Effector memory CD4-positive, alpha-beta T cell (primary cell): ENCODE results near the gene KIF26B.

ENCODE experiments used
- DNase-seq, 3 donors: peaks; one replicate each; pipeline ENCODE4 v3.0.0-alpha.2; 2020
- H3K27ac ChIP-seq: 2 replicates; pipeline ENCODE4 v1.7.0; 2013; ENCODE audit warnings: mild to moderate bottlenecking, low read length, moderate library complexity; ENCODE audit not compliant: insufficient read depth, poor library complexity, severe bottlenecking
- H3K27me3 ChIP-seq: replicated peaks from 2 replicates; pipeline ENCODE4 v1.7.0; 2013; ENCODE audit warnings: mild to moderate bottlenecking, low read length; ENCODE audit not compliant: insufficient read depth, control insufficient read depth, poor library complexity, severe bottlenecking
- H3K36me3 ChIP-seq: 2 replicates; pipeline ENCODE4 v1.7.0; 2013; ENCODE audit warnings: mild to moderate bottlenecking, low read length, moderate library complexity; ENCODE audit not compliant: control insufficient read depth, insufficient read depth
- H3K4me1 ChIP-seq: 2 replicates; pipeline ENCODE4 v1.7.0; 2013; ENCODE audit warnings: low read length, mild to moderate bottlenecking; ENCODE audit not compliant: control insufficient read depth, insufficient read depth, poor library complexity, severe bottlenecking
- H3K4me3 ChIP-seq: 2 replicates; pipeline ENCODE4 v1.7.0; 2013; ENCODE audit warnings: low read length, low read depth, mild to moderate bottlenecking; ENCODE audit not compliant: insufficient read depth, poor library complexity, severe bottlenecking
- H3K9me3 ChIP-seq: 2 replicates; pipeline ENCODE4 v1.7.0; 2013; ENCODE audit warnings: mild to moderate bottlenecking, low read length, moderate library complexity; ENCODE audit not compliant: control insufficient read depth

The KIF26B gene

GRCh38 chr1:245469734-245470133 lies 314.9 kb downstream of the KIF26B start:
- no peaks in the 10 kb centered on the region for H3K4me1 ChIP-seq
- no peaks in the 10 kb centered on the region for H3K9me3 ChIP-seq
- no peak overlapping the region for H3K4me3 ChIP-seq
- H3K36me3 ChIP-seq, result no peaks in the 10 kb centered on the region
- no peak overlapping the region for H3K27ac ChIP-seq
- no peaks in the 10 kb centered on the region for H3K27me3 ChIP-seq
- no peak for DNase-seq

DNA sequence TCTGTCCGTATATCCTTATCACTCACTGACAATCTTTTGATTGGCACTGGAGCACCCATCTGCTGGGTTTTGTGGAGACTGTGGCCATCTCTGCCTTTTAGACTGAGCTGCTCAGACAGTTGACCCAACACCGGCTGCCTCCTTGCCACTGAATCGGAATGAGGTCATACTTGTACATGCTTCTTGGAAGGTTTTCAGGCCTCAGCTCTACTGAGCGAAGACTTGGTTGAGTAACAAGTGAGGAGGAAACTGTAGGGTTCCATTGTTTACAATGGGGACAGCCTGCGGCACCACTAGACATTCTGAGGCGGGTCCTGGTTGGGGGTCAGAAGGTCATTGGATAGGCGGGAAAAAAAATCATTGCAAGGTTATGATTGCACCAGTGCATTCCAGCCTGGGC lies 320.3 kb downstream of the KIF26B start:
- Histone ChIP-seq H3K36me3 (no peaks in the 10 kb centered on the region), H3K9me3 (no peaks in the 10 kb centered on the region), H3K27ac (no peak overlapping the region), H3K4me3 (no peak overlapping the region), H3K4me1 (no peaks in the 10 kb centered on the region), H3K27me3 (no peaks in the 10 kb centered on the region)
- DNase-seq, result no peak

- no peak overlapping the region for H3K27ac ChIP-seq
- no peaks in the 10 kb centered on the region for H3K27me3 ChIP-seq
- no peaks in the 10 kb centered on the region for H3K36me3 ChIP-seq
- no peak for DNase-seq
- no peaks in the 10 kb centered on the region for H3K4me1 ChIP-seq
- no peak overlapping the region for H3K4me3 ChIP-seq
- H3K9me3 ChIP-seq, result no peaks in the 10 kb centered on the region
These were observed 321.3 kb downstream of the KIF26B start for GRCh38 chr1:245475961-245476516.

- DNase-seq, result no peak
- H3K4me1 ChIP-seq, result no peaks in the 10 kb centered on the region
- H3K27ac ChIP-seq, result no peak overlapping the region
- H3K9me3 ChIP-seq, result no peaks in the 10 kb centered on the region
- H3K27me3 ChIP-seq, result no peaks in the 10 kb centered on the region
- no peak overlapping the region for H3K4me3 ChIP-seq
- no peaks in the 10 kb centered on the region for H3K36me3 ChIP-seq
These were observed 323.2 kb downstream of the KIF26B start for GRCh38 chr1:245477941-245478340.

DNA sequence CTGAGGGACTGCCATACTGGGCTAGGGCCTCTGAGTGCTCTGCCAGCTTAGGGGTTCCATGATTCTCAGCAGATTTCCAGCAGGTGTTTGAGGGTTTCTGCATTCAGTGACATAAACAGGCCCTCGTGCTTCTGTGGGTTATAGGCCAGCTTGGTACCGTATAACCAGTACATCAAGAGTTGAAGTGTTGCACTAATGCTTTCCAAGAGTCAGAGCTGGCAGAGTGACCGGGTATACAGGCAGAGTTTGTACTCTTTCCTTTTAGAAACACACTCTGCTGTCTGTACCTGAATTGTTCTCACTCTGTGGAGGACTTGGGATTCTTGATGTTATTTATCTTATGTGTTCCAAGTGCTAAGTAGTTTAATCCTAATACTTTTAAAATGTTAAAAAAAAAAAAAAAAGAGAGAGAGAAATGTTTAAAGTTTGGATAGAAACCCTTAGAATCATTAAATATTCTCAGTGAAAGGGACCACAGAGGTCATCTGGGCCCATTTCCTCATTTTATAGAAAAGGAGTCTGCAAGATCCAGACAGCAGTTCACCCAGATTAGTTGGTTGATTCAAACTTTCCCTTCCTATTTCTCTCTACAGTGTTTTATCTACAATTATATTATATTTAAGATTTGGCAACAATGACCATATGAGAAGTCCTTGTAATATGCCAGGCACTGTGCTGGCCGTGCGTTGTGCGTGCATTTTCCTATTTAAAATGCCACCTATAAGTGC lies 325.8 kb downstream of the KIF26B start:
- DNase-seq, result no peak
- no peaks in the 10 kb centered on the region for H3K9me3 ChIP-seq
- H3K4me1 ChIP-seq, result no peaks in the 10 kb centered on the region
- H3K27me3 ChIP-seq, result no peaks in the 10 kb centered on the region
- no peak overlapping the region for H3K4me3 ChIP-seq
- H3K27ac ChIP-seq, result no peak overlapping the region
- no peaks in the 10 kb centered on the region for H3K36me3 ChIP-seq

DNA sequence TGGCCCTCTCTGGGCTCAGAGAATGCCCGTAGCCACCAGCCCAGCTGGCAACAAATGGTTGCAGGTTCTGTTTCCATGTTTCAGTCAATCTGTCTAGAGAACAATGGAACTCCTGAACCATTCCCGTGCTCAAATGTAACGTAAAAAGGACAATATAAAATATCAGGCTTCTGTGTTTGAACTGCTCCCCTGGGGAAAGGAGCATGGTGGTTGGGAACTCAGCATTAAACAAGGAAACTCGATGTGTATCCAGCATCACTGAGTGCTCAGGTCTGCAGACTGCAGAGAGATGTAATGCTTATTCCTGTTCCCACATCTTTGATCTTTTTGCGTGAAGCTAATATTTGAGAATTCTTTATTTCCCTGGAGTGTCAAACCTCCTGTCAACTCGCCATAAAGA lies 326.5 kb downstream of the KIF26B start:
- Histone ChIP-seq H3K27ac (no peak overlapping the region), H3K36me3 (no peaks in the 10 kb centered on the region), H3K9me3 (no peaks in the 10 kb centered on the region), H3K4me3 (no peak overlapping the region), H3K4me1 (no peaks in the 10 kb centered on the region), H3K27me3 (no peaks in the 10 kb centered on the region)
- no peak for DNase-seq

DNA sequence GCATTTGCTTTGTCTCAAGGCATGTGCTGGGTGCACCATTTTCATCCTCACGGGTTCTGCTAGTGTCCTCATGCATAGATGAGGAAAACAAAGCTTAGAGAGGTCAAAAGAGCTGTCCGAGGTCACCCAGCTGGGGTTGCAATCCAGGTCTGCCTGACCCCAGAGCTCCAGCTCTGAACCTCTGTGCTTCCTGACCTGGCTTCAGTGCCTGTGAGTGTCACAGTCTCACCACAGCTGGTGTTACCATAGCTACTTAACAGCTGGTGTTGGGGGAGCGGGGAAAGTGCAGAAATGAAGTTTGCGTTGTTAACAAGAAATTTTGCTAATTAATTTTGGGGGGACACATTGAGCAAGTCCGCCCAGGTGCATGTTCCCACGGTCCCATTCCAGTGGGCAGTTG lies 328.5 kb downstream of the KIF26B start:
- Histone ChIP-seq H3K4me1 (no peaks in the 10 kb centered on the region), H3K4me3 (no peak overlapping the region), H3K27me3 (no peaks in the 10 kb centered on the region), H3K9me3 (no peaks in the 10 kb centered on the region), H3K36me3 (no peaks in the 10 kb centered on the region), H3K27ac (no peak overlapping the region)
- DNase-seq, result no peak

DNA sequence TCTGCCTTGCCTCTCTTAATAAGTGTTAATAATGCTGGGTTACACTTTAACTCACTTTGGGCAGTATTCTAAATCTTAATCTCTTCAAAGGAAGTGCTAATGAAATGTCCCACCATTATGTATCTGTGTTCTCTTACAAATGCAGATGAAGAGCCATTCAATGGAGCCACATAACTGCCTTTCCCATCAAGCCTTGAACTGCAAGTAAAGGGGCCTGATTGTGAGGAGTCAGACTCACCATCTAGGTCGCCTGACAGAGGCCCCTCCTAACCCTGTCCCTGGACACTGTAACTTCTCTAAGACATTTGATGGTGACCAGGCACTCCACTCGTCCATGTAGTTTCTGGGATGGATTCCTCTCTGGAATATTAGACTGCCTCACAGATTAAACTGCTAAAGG lies 329.4 kb downstream of the KIF26B start:
- no peaks in the 10 kb centered on the region for H3K36me3 ChIP-seq
- H3K27ac ChIP-seq, result no peak overlapping the region
- DNase-seq, result no peak
- no peak overlapping the region for H3K4me3 ChIP-seq
- no peaks in the 10 kb centered on the region for H3K4me1 ChIP-seq
- H3K27me3 ChIP-seq, result no peaks in the 10 kb centered on the region
- no peaks in the 10 kb centered on the region for H3K9me3 ChIP-seq

DNA sequence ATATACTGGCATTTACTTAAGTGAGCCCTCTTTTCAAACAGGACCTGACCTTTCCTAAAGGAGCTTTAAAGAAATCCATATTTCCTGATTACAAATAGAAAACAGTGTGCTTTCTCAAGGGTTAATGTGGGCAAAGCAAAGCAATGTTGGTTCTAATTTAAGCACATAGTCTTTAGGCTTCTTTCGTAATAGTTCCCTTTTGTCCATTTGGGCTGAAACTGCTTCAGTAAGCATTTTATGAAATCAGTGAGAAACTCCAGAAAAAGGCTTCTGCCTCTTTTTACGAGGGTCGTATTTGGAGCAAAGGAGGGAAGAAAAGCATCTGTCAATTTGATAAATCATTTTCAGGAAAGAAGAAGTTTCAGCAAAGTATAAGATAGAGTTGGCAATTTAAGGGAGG lies 331.2 kb downstream of the KIF26B start:
- Histone ChIP-seq H3K9me3 (no peaks in the 10 kb centered on the region), H3K4me1 (no peaks in the 10 kb centered on the region), H3K4me3 (no peak overlapping the region), H3K27me3 (no peaks in the 10 kb centered on the region), H3K36me3 (no peaks in the 10 kb centered on the region), H3K27ac (no peak overlapping the region)
- no peak for DNase-seq

- H3K27me3 ChIP-seq, result no peaks in the 10 kb centered on the region
- no peak overlapping the region for H3K4me3 ChIP-seq
- H3K9me3 ChIP-seq, result no peaks in the 10 kb centered on the region
- no peaks in the 10 kb centered on the region for H3K36me3 ChIP-seq
- H3K27ac ChIP-seq, result no peak overlapping the region
- H3K4me1 ChIP-seq, result no peaks in the 10 kb centered on the region
- DNase-seq, result no peak
These were observed 332.1 kb downstream of the KIF26B start for GRCh38 chr1:245486775-245487470.
